Activated naive CD4-positive, alpha-beta T cell treated with anti-CD3 and anti-CD28 coated beads, Interleukin-2, amount 10 ng/mL, durations not matched to agents 7 days and 5 days (primary cell): Measurements from ENCODE around the gene ATG4A.
A peak's percentile ranks its signal among the peaks of the same experiment; 100 is the strongest.

Experiments
- CTCF ChIA-PET: fragments of 350-600 bp; sonication (Branson Sonifier 250); formaldehyde crosslinking; loops from one replicate; lab custom pipeline; 2021; ENCODE audit warnings: antibody characterized with exemption; lab: Charles Lee
- DNase-seq: peaks from one replicate; pipeline ENCODE4 v3.0.0-alpha.2; 2020
- H3K27ac Mint-ChIP-seq: one replicate; pipeline ENCODE4 v1.8.0; 2021; ENCODE audit warnings: mild to moderate bottlenecking, moderate library complexity, mixed read lengths
- H3K27me3 Mint-ChIP-seq: one replicate; pipeline ENCODE4 v1.8.0; 2021; ENCODE audit warnings: mild to moderate bottlenecking, mixed read lengths
- H3K36me3 Mint-ChIP-seq: one replicate; pipeline ENCODE4 v1.8.0; 2021; ENCODE audit warnings: mixed read lengths
- H3K4me1 Mint-ChIP-seq: one replicate; pipeline ENCODE4 v1.8.0; 2021; ENCODE audit warnings: mixed read lengths
- H3K4me3 Mint-ChIP-seq: one replicate; pipeline ENCODE4 v1.8.0; 2021; ENCODE audit warnings: mild to moderate bottlenecking, moderate library complexity, mixed read lengths
- H3K9me3 Mint-ChIP-seq: one replicate; pipeline ENCODE4 v1.8.0; 2021; ENCODE audit warnings: mixed read lengths

The ATG4A gene

GRCh38 chrX:108091264-108091877 is at the start of gene ATG4A, which contains the start of gene PSMD10:
Gene ATG4A (plus strand): TSS chrX:108091778. CDS start chrX:108091827, 49 bp downstream.
Gene PSMD10 (minus strand): TSS chrX:108091542. CDS start chrX:108091520, 22 bp downstream.
- Mint-ChIP-seq H3K9me3 (no peaks in the 10 kb centered on the region), H3K4me1 (peaks cover 26% of the 10 kb centered on the region), H3K4me3 (no peak within 1 kb of the TSS), H3K27me3 (no peaks in the 10 kb centered on the region), H3K27ac (no peak within 1 kb of the TSS), H3K36me3 (peaks cover 3% of the 10 kb centered on the region)
- CTCF ChIA-PET: interaction anchor here (0.6 kb wide), 1 partner anchor 9 kb away, joined by 3 read pairs; no protein-coding TSS in a partner anchor
- DNase-seq: peak; percentile 94

GRCh38 chrX:108044554-108045256 is 46.9 kb upstream of the ATG4A start, which contains the start of gene VSIG1:
Gene VSIG1 (plus strand): TSS chrX:108045065. CDS start chrX:108045131, 66 bp downstream.
- H3K27ac Mint-ChIP-seq: no peak within 1 kb of the TSS
- H3K4me3 Mint-ChIP-seq: no peak within 1 kb of the TSS
- H3K9me3 Mint-ChIP-seq: no peaks in the 10 kb centered on the region
- CTCF ChIA-PET: no interaction called here
- DNase-seq: no peak
- H3K27me3 Mint-ChIP-seq: no peaks in the 10 kb centered on the region
- no peaks in the 10 kb centered on the region for H3K36me3 Mint-ChIP-seq
- no peaks in the 10 kb centered on the region for H3K4me1 Mint-ChIP-seq

- H3K27me3 Mint-ChIP-seq: no peaks in the 10 kb centered on the region
- H3K9me3 Mint-ChIP-seq: no peaks in the 10 kb centered on the region
- CTCF ChIA-PET: no interaction called here
- no peaks in the 10 kb centered on the region for H3K4me1 Mint-ChIP-seq
- H3K27ac Mint-ChIP-seq: no peak overlapping the region
- H3K36me3 Mint-ChIP-seq: no peaks in the 10 kb centered on the region
- no peak for DNase-seq
- no peak overlapping the region for H3K4me3 Mint-ChIP-seq
Observed at GRCh38 chrX:108049649-108050048, 41.9 kb upstream of the ATG4A start.

DNA sequence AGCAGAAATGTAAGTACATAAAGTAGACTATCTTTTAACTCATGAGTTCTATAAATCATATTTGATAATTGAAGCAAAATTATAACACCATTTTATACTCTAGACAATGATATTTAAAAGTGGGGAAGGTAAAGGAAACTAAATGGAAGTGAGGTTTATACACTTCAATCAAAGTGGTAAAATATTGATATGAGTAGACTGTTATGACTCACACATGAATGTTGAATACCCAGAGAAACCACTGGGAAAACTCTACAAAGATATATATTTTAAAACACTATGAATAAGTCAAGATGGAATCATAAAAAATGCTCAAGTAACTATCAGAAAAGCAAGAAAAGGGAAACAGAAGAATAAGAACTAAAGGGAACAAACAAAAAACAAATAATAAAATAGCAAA is 38.4 kb upstream of the ATG4A start:
- CTCF ChIA-PET: no interaction called here
- no peaks in the 10 kb centered on the region for H3K4me1 Mint-ChIP-seq
- no peaks in the 10 kb centered on the region for H3K27me3 Mint-ChIP-seq
- no peak overlapping the region for H3K4me3 Mint-ChIP-seq
- DNase-seq: no peak
- no peaks in the 10 kb centered on the region for H3K36me3 Mint-ChIP-seq
- no peak overlapping the region for H3K27ac Mint-ChIP-seq
- H3K9me3 Mint-ChIP-seq: no peaks in the 10 kb centered on the region

GRCh38 chrX:108055546-108055945 is 36.0 kb upstream of the ATG4A start:
- Mint-ChIP-seq H3K4me1 (peaks cover 5% of the 10 kb centered on the region), H3K27me3 (no peaks in the 10 kb centered on the region), H3K4me3 (no peak overlapping the region), H3K9me3 (no peaks in the 10 kb centered on the region), H3K27ac (no peak overlapping the region), H3K36me3 (peaks cover 7% of the 10 kb centered on the region)
- DNase-seq: no peak
- CTCF ChIA-PET: no interaction called here

DNA sequence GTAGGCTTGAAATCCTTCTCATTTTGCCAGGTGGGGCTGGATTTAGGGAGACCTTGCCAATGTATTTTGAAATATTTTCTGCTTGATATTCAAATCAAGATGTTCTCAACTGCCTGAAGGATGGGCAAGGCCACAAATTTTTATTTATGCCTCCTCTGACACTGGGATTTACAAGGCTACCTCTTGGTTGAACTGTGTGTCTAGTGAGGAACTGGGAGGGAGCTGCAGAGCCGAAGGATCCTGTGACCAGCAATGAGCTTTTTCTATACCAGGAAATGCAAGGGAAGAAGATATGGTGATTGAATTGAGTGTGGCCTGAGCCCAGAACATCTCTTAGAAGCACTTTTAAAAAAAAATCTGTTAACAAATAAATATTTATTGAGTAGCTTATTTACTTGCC is 31.8 kb upstream of the ATG4A start:
- Mint-ChIP-seq H3K9me3 (no peaks in the 10 kb centered on the region), H3K27ac (no peak overlapping the region), H3K4me3 (no peak overlapping the region), H3K27me3 (no peaks in the 10 kb centered on the region), H3K4me1 (peaks cover 5% of the 10 kb centered on the region), H3K36me3 (peaks cover 7% of the 10 kb centered on the region)
- CTCF ChIA-PET: interaction anchor here (1.1 kb wide), 1 partner anchor 60 kb away, joined by 3 read pairs; no protein-coding TSS in a partner anchor
- no peak for DNase-seq

DNA sequence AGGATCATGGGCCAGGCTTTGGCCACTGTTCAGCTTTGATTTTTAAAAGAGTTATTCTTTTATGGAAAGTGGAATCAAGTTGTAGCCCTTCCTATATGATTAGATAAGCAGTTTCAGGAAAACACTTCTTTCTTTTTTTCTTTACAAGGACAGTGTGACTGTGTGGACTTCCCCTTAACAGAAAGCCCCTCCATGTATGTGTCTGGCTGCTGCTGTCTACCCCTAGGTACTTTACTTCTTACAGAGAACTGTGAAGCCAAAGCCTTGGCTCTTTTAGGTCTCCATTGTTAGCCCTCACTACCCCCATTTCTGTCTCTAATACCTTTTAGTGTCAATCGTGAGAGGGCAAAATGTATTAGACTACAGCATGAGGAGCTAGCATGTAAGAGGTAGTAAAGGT is 27.6 kb upstream of the ATG4A start:
- CTCF ChIA-PET: no interaction called here
- no peak overlapping the region for H3K27ac Mint-ChIP-seq
- H3K4me3 Mint-ChIP-seq: no peak overlapping the region
- peaks cover 7% of the 10 kb centered on the region for H3K4me1 Mint-ChIP-seq
- H3K9me3 Mint-ChIP-seq: no peaks in the 10 kb centered on the region
- DNase-seq: no peak
- H3K27me3 Mint-ChIP-seq: no peaks in the 10 kb centered on the region
- H3K36me3 Mint-ChIP-seq: peaks cover 7% of the 10 kb centered on the region

GRCh38 chrX:108064613-108065012 is 27.0 kb upstream of the ATG4A start:
- H3K9me3 Mint-ChIP-seq: no peaks in the 10 kb centered on the region
- peaks cover 4% of the 10 kb centered on the region for H3K4me1 Mint-ChIP-seq
- H3K27ac Mint-ChIP-seq: no peak overlapping the region
- peaks cover 3% of the 10 kb centered on the region for H3K36me3 Mint-ChIP-seq
- CTCF ChIA-PET: no interaction called here
- no peak for DNase-seq
- no peak overlapping the region for H3K4me3 Mint-ChIP-seq
- no peaks in the 10 kb centered on the region for H3K27me3 Mint-ChIP-seq

GRCh38 chrX:108068121-108068520 is 23.5 kb upstream of the ATG4A start:
- CTCF ChIA-PET: no interaction called here
- no peak overlapping the region for H3K27ac Mint-ChIP-seq
- no peak overlapping the region for H3K4me3 Mint-ChIP-seq
- H3K36me3 Mint-ChIP-seq: no peaks in the 10 kb centered on the region
- H3K4me1 Mint-ChIP-seq: peaks cover 2% of the 10 kb centered on the region
- peaks cover 3% of the 10 kb centered on the region for H3K27me3 Mint-ChIP-seq
- no peak for DNase-seq
- no peaks in the 10 kb centered on the region for H3K9me3 Mint-ChIP-seq

DNA sequence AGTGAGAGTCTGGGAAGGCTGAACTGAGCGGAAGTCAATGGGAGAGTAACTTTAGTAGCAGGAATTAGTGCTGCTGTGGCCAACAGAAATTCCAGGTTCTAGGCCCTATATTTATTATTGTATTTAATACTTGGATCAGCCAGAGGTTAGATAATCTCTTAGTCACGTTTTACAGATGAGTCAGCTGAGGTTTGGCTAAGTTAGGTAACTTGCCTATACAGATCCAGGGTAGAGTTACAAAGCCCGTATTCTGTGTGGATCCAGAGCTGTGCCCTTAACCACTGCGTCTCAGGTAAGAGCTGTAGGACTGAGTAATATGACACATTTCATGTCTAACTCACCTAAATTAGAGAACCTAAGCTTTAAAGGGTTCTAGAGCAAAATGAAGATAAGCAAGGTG is 20.7 kb upstream of the ATG4A start:
- CTCF ChIA-PET: interaction anchor here (0.7 to 1.3 kb wide), 6 partner anchors 49 to 617 kb away, joined by 3 to 8 read pairs (median 3); no protein-coding TSS in a partner anchor
- peaks cover 3% of the 10 kb centered on the region for H3K27me3 Mint-ChIP-seq
- DNase-seq: no peak

DNA sequence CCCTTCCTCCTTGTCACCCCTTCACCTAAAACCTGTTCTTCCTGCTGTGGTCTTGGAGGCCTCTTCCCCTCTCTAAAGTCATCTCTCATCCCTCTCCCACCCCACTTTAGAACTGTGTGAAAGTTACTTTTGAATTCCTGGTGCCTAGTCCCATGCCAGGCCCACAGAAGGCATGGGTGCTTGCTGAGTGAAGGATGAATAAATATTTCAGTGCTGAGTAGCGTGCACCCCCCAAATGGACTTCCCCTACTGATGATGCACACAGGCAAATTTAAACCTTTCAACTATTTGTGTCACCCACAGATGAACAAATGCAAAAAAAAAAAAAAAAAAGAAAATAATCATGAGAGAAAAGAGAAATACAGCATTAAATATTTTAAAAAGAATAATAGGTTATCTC is 20.0 kb upstream of the ATG4A start:
- Mint-ChIP-seq H3K36me3 (no peaks in the 10 kb centered on the region), H3K27ac (no peak overlapping the region), H3K4me3 (no peak overlapping the region), H3K4me1 (peaks cover 2% of the 10 kb centered on the region), H3K9me3 (no peaks in the 10 kb centered on the region), H3K27me3 (peaks cover 3% of the 10 kb centered on the region)
- CTCF ChIA-PET: interaction anchor here (0.7 to 1.3 kb wide), 2 partner anchors 416 to 616 kb away, joined by 3 read pairs; no protein-coding TSS in a partner anchor
- DNase-seq: no peak

More for the DNA sequence above, 20.7 kb upstream of the ATG4A start:
- H3K9me3 Mint-ChIP-seq: no peaks in the 10 kb centered on the region
- H3K36me3 Mint-ChIP-seq: no peaks in the 10 kb centered on the region
- H3K27ac Mint-ChIP-seq: no peak overlapping the region
- no peak overlapping the region for H3K4me3 Mint-ChIP-seq
- peaks cover 2% of the 10 kb centered on the region for H3K4me1 Mint-ChIP-seq

- Mint-ChIP-seq H3K4me1 (peaks cover 2% of the 10 kb centered on the region), H3K27ac (no peak overlapping the region), H3K27me3 (peaks cover 3% of the 10 kb centered on the region), H3K9me3 (no peaks in the 10 kb centered on the region), H3K36me3 (peaks cover 2% of the 10 kb centered on the region), H3K4me3 (no peak overlapping the region)
- CTCF ChIA-PET: no interaction called here
- no peak for DNase-seq
Observed at GRCh38 chrX:108072746-108073145, 18.8 kb upstream of the ATG4A start.

- CTCF ChIA-PET: no interaction called here
- no peaks in the 10 kb centered on the region for H3K4me1 Mint-ChIP-seq
- H3K4me3 Mint-ChIP-seq: no peak overlapping the region
- no peak overlapping the region for H3K27ac Mint-ChIP-seq
- peaks cover 8% of the 10 kb centered on the region for H3K36me3 Mint-ChIP-seq
- no peaks in the 10 kb centered on the region for H3K27me3 Mint-ChIP-seq
- DNase-seq: no peak
- H3K9me3 Mint-ChIP-seq: no peaks in the 10 kb centered on the region
Observed at GRCh38 chrX:108081110-108081509, 10.5 kb upstream of the ATG4A start.

- Mint-ChIP-seq H3K27me3 (no peaks in the 10 kb centered on the region), H3K36me3 (peaks cover 9% of the 10 kb centered on the region), H3K9me3 (no peaks in the 10 kb centered on the region), H3K4me1 (peaks cover 15% of the 10 kb centered on the region), H3K27ac (no peak overlapping the region), H3K4me3 (no peak overlapping the region)
- no peak for DNase-seq
- CTCF ChIA-PET: no interaction called here
Observed at GRCh38 chrX:108087792-108088191, 3.8 kb upstream of the ATG4A start.

GRCh38 chrX:108088511-108088910 is 3.1 kb upstream of the ATG4A start:
- no peaks in the 10 kb centered on the region for H3K27me3 Mint-ChIP-seq
- no peak overlapping the region for H3K27ac Mint-ChIP-seq
- H3K4me1 Mint-ChIP-seq: peaks cover 21% of the 10 kb centered on the region
- no peak overlapping the region for H3K4me3 Mint-ChIP-seq
- DNase-seq: no peak
- H3K36me3 Mint-ChIP-seq: peaks cover 9% of the 10 kb centered on the region
- CTCF ChIA-PET: no interaction called here
- no peaks in the 10 kb centered on the region for H3K9me3 Mint-ChIP-seq
